GM18502 (cell line): ENCODE results near the gene PAX7.
"Not testable (repeated sequence)": the region's sequence is repeated elsewhere in the genome, so short reads cannot be mapped to it uniquely, and the experiment has no call there.

Source experiments
- ATAC-seq: cut with Tn5 transposase; IDR thresholded peaks from one replicate; pipeline ENCODE4 v1.9.1; 2021; ENCODE audit warnings: mild to moderate bottlenecking; ENCODE audit not compliant: unreplicated experiment, poor library complexity

The PAX7 gene

GRCh38 chr1:18746981-18747380 is 116.3 kb downstream of the PAX7 start:
- ATAC-seq = no peak

GRCh38 chr1:18747671-18748070 is 117.0 kb downstream of the PAX7 start:
- ATAC-seq = no peak

- ATAC-seq = no peak
Measured at GRCh38 chr1:18748435-18748834, 117.8 kb downstream of the PAX7 start.

GRCh38 chr1:18749569-18749968 is 118.9 kb downstream of the PAX7 start:
- no peak for ATAC-seq

GRCh38 chr1:18750600-18750999 is 120.0 kb downstream of the PAX7 start:
- ATAC-seq = no peak

GRCh38 chr1:18751425-18751824 is 120.8 kb downstream of the PAX7 start:
- no peak for ATAC-seq

GRCh38 chr1:18752409-18752808 is 121.8 kb downstream of the PAX7 start:
- ATAC-seq = no peak

GRCh38 chr1:18760156-18760555 is 129.5 kb downstream of the PAX7 start:
- ATAC-seq = no peak

- no peak for ATAC-seq
Measured at GRCh38 chr1:18761948-18762840, 131.5 kb downstream of the PAX7 start.

GRCh38 chr1:18764362-18764761 is 133.7 kb downstream of the PAX7 start:
- ATAC-seq = no peak

GRCh38 chr1:18765725-18766124 is 135.1 kb downstream of the PAX7 start:
- no peak for ATAC-seq

GRCh38 chr1:18766328-18766727 is 135.7 kb downstream of the PAX7 start:
- ATAC-seq = no peak

- not testable (repeated sequence) for ATAC-seq
Measured at GRCh38 chr1:18767576-18767975, 136.9 kb downstream of the PAX7 start.

GRCh38 chr1:18768086-18768485 is 137.4 kb downstream of the PAX7 start:
- ATAC-seq = no peak

- no peak for ATAC-seq
Measured at GRCh38 chr1:18769140-18769539, 138.5 kb downstream of the PAX7 start.

GRCh38 chr1:18770799-18771198 is 140.2 kb downstream of the PAX7 start:
- ATAC-seq = no peak

GRCh38 chr1:18773753-18774152 is 143.1 kb downstream of the PAX7 start:
- ATAC-seq = no peak

- ATAC-seq = no peak
Measured at GRCh38 chr1:18775341-18775740, 144.7 kb downstream of the PAX7 start.

GRCh38 chr1:18776777-18777176 is 146.1 kb downstream of the PAX7 start:
- no peak for ATAC-seq

GRCh38 chr1:18778437-18778836 is 147.8 kb downstream of the PAX7 start:
- ATAC-seq = no peak

GRCh38 chr1:18781031-18781430 is 150.4 kb downstream of the PAX7 start:
- ATAC-seq = no peak
